ENCODE measurements around the gene AGRN.

GRCh38 chr1:1055841-1056736 lies 36.2 kb downstream of the AGRN start:
- no peak for TF ChIP-seq POLR2A (IDR thresholded peaks at IDR 0.05; ENCODE audit: low read length)
- no peak for TF ChIP-seq GATA1 (IDR thresholded peaks at IDR 0.05; ENCODE audit: low read depth, low read length)

All from erythroblast (primary cell).